Kidney (tissue), 14 donors: ENCODE measurements around the gene CNNM2. TPM values are rescaled to one million over a fixed set of nuclear protein-coding genes. Genes with fewer than 3 reads are reported as not detected.

ENCODE experiments used
- DNase-seq, 5 donors: peaks; one replicate each; pipeline ENCODE4 v3.0.0-alpha.2; 2013 to 2020
- FAIRE-seq: peaks from 2 replicates; lab custom pipeline; 2012; peaks lifted over from hg19 to GRCh38; lab: Jason Lieb, UNC
- H3K27ac ChIP-seq, 2 donors: one replicate each; pipeline ENCODE4 v1.7.0; 2013; ENCODE audit warnings: low read depth in 2 of 2, low read length in 2 of 2, inconsistent platforms in 1 of 2
- H3K27me3 ChIP-seq: one replicate; pipeline ENCODE4 v1.7.1; 2013; ENCODE audit warnings: low read length, inconsistent platforms; ENCODE audit not compliant: control insufficient read depth, insufficient read depth
- H3K36me3 ChIP-seq, 3 donors: one replicate each; pipeline versions ENCODE4 v1.7.0 to v1.7.1; 2013; ENCODE audit warnings: low read length in 3 of 3, control low read depth in 1 of 3, inconsistent platforms in 1 of 3; ENCODE audit not compliant: insufficient read depth in 3 of 3, control insufficient read depth in 2 of 3
- H3K4me1 ChIP-seq, 3 donors: one replicate each; pipeline versions ENCODE4 v1.7.0 to v1.7.1; 2013; ENCODE audit warnings: low read length in 3 of 3, inconsistent platforms in 1 of 3, low read depth in 1 of 3; ENCODE audit not compliant: control insufficient read depth in 2 of 3, insufficient read depth in 2 of 3
- H3K4me3 ChIP-seq, 3 donors: one replicate each; pipeline versions ENCODE4 v1.7.0 to v1.8.1; 2013; ENCODE audit warnings: low read length in 3 of 3, control low read depth in 1 of 3, inconsistent platforms in 1 of 3
- H3K9ac ChIP-seq, 3 donors: one replicate each; pipeline versions ENCODE4 v1.7.0 to v1.7.1; 2013; ENCODE audit warnings: low read length in 3 of 3, control low read depth in 1 of 3, inconsistent platforms in 1 of 3
- H3K9me3 ChIP-seq, 3 donors: one replicate each; pipeline versions ENCODE4 v1.7.0 to v1.7.1; 2013; ENCODE audit warnings: low read length in 3 of 3, control low read depth in 1 of 3, inconsistent platforms in 1 of 3; ENCODE audit not compliant: control insufficient read depth in 2 of 3, insufficient read depth in 1 of 3
- intact Hi-C: fragments of 100-400 bp; cut with DNase I; formaldehyde crosslinking; loops from one replicate; pipeline ENCODE4 v1.11.1; 2022
- polyA plus RNA-seq: library from polyadenylated mRNA; stranded (reverse); fragments of 350-450 nt; fragmentation: Illumina TruSeq; extraction: RNeasy Lipid Tissue Mini Kit (QIAGEN cat#74804); gene quantifications from one replicate; pipeline ENCODE4 v1.2.3, GENCODE V29; 2014; ENCODE audit warnings: low read depth, low replicate concordance; ENCODE audit not compliant: insufficient read depth
- total RNA-seq: library from RNA; stranded (reverse); fragmentation: NEBNext Ultra II Directional; extraction: Animal tissue kit (Norgen Biotek cat#: 25700); gene quantifications from one replicate; pipeline ENCODE4 v1.2.1, GENCODE V29; 2021
- TF ChIP-seq, protein P1 (sequence below): IDR thresholded peaks from 3 replicates; pipeline ENCODE4 v1.5.1; 2012; ENCODE audit warnings: mild to moderate bottlenecking, moderate library complexity, borderline replicate concordance; ENCODE audit not compliant: insufficient read depth; ENCODE audit errors: extremely low read depth
- donor health status: control.
- donor health status: control.
- donor health status: control.
- donor health status: control.
- donor health status: control.
- donor health status: DM: yes; HTN: yes; CAD: no.
- donor health status: Normal renal cell carcinoma (clear cell type).

Gene CNNM2
- total and polyA plus RNA-seq, 2 donors from 2014 or later, result 10.9 to 11.8 TPM

DNA sequence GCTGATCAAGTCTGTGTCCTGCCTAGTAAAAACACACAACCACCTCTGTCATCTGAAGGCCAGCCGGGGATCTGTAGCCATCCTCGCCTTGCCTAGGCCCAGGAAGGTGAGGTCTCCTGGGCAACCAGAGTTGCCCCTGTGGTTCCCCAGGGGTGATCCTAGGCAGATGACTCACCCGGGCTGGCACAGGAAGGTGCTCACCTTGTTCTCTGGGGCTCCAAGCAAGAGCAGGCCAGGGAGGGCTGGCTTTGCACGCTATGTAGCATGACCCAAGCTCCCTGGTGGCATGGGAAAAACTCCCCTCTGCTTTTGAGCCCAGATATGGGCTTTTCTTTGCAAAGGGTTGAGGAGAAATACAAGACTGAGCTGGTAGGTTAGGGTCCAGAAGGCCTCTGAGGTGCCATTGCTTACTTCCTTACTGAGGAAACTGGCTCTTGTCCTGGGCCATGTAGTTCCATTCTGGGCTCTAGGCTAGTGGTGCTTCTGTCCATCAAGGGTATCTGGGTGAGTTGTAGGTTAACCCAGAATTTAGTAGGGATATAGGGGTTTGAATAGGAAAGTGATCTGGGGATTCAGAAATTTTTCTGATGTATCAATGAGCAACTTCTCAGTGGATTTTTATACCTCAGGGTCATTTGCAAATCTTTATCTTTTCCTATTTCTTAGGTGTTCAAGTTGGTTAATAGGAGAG, 162.9 kb downstream of the CNNM2 start:
- Histone ChIP-seq H3K9me3 (no peaks in the 10 kb centered on the region), H3K27ac (no peak overlapping the region), H3K27me3 (no peaks in the 10 kb centered on the region), H3K36me3 (peaks cover 0 to 27% (median 22%) of the 10 kb centered on the region in 3 donors), H3K4me1 (peaks cover 0 to 17% (median 2%) of the 10 kb centered on the region in 3 donors), H3K9ac (no peak overlapping the region), H3K4me3 (no peak overlapping the region)
- DNase-seq (no peak), FAIRE-seq (no peak)
- intact Hi-C loops, result no loop called here
- TF ChIP-seq, protein P1, sequence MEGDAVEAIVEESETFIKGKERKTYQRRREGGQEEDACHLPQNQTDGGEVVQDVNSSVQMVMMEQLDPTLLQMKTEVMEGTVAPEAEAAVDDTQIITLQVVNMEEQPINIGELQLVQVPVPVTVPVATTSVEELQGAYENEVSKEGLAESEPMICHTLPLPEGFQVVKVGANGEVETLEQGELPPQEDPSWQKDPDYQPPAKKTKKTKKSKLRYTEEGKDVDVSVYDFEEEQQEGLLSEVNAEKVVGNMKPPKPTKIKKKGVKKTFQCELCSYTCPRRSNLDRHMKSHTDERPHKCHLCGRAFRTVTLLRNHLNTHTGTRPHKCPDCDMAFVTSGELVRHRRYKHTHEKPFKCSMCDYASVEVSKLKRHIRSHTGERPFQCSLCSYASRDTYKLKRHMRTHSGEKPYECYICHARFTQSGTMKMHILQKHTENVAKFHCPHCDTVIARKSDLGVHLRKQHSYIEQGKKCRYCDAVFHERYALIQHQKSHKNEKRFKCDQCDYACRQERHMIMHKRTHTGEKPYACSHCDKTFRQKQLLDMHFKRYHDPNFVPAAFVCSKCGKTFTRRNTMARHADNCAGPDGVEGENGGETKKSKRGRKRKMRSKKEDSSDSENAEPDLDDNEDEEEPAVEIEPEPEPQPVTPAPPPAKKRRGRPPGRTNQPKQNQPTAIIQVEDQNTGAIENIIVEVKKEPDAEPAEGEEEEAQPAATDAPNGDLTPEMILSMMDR, result no peak

DNA sequence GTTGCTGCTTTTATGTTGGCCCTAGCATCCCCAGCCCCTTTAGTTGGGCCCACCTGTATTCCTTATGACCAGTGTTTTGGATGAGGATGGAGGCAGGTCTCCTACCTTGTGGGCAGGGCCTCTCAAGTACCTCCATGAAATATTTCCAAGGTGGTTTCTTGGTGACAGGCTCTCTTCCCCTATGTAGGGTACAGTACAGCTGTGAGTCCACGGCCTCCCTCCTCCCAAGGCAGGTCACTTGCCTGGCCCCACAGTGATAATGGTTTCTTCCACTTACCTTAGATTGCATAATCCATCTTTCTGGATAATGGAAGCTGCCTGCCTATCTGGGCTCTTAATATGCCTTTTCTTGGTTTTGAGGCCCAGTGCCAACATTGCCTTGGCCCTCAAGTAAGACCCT, 164.6 kb downstream of the CNNM2 start:
- H3K36me3 ChIP-seq, result peaks cover 0 to 28% (median 14%) of the 10 kb centered on the region in 3 donors
- peaks cover 0 to 12% (median 0%) of the 10 kb centered on the region in 3 donors for H3K4me1 ChIP-seq
- no peaks in the 10 kb centered on the region for H3K9me3 ChIP-seq
- no peak overlapping the region for H3K4me3 ChIP-seq
- H3K27me3 ChIP-seq, result no peaks in the 10 kb centered on the region
- intact Hi-C loops, result no loop called here
- H3K27ac ChIP-seq, result no peak overlapping the region
- no peak for FAIRE-seq
- H3K9ac ChIP-seq, result no peak overlapping the region
- TF ChIP-seq, protein P1, result no peak
- DNase-seq, result no peak

DNA sequence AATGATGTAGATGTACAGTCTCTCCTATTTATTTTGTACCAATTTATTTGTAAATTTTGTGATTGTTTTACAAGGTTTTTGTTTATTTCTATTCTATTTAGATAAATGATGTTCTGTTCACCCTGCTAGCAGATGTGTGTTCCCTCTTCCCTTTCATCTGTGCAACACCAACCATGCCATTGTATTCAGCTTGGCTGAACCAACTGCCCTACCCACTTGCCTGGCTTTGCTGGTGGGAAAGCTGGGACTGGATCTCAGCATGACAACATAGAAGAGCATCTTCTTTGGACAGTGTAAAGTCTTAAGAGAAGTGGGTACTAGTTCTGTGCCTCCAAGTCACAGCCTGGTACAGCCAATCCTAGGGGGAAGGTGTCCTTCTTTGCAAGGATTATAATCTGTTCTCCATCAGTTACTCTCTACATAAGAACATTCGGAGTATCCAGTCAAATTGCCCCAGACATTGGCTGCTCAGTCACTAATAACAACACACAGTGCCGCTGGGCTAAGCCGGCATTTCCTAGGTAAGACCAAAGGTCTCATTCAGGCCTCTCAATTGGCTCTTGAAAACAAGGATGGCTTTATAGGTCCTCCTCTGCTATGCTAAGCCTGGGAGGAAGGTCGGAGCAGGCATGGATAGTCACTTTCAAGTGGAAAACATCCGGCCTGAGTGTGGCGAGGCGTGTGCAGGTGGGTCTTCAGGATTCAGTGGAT, 165.3 kb downstream of the CNNM2 start:
- TF ChIP-seq, protein P1, result no peak
- H3K36me3 ChIP-seq, result peaks cover 0 to 30% (median 19%) of the 10 kb centered on the region in 3 donors

More for the DNA sequence above, 165.3 kb downstream of the CNNM2 start:
- no peak overlapping the region for H3K27ac ChIP-seq
- H3K4me3 ChIP-seq, result no peak overlapping the region
- DNase-seq (no peak), FAIRE-seq (no peak)
- H3K4me1 ChIP-seq, result peaks cover 0 to 5% (median 0%) of the 10 kb centered on the region in 3 donors
- intact Hi-C loops, result no loop called here
- no peak overlapping the region for H3K9ac ChIP-seq
- H3K27me3 ChIP-seq, result no peaks in the 10 kb centered on the region
- H3K9me3 ChIP-seq, result no peaks in the 10 kb centered on the region
